A673 (cell line): Measurements from ENCODE around the gene DUSP15. TPM values are rescaled to one million over a fixed set of nuclear protein-coding genes. Genes with fewer than 3 reads are reported as not detected.

ENCODE experiments used
- BruUV-seq: library from RNA; stranded (reverse); fragments of 400-500 nt; replicated peaks from 2 replicates; lab custom pipeline; 2021; lab: Mats Ljungman, UMichigan
- CTCF ChIA-PET: fragments of 300-600 bp; sonication (Branson Sonifier 250); formaldehyde crosslinking; loops from one replicate; lab custom pipeline; 2022; ENCODE audit warnings: antibody characterized with exemption; lab: Charles Lee
- POLR2A ChIA-PET: fragments of 300-600 bp; sonication (Branson Sonifier 250); formaldehyde crosslinking; loops from one replicate; lab custom pipeline; 2022; ENCODE audit warnings: antibody characterized with exemption; ENCODE audit not compliant: low non-redundant PET; lab: Charles Lee
- DNase-seq: peaks from one replicate; pipeline ENCODE4 v3.0.0-alpha.2; 2015; ENCODE audit warnings: low spot score
- H3K27ac ChIP-seq: fragments of 200-600 bp; sonication (generic); 2 replicates; pipeline ENCODE4 v1.5.1; 2016; ENCODE audit warnings: mixed run types, low read depth, mild to moderate bottlenecking, mixed read lengths, antibody characterized with exemption, low read length; ENCODE audit not compliant: poor library complexity, severe bottlenecking
- H3K27me3 ChIP-seq: fragments of 200-600 bp; sonication (generic); replicated peaks from 2 replicates; pipeline ENCODE4 v1.6.1; 2017; ENCODE audit warnings: mixed run types, low read depth, mild to moderate bottlenecking, mixed read lengths, antibody characterized with exemption, low read length; ENCODE audit not compliant: insufficient read depth, poor library complexity
- H3K36me3 ChIP-seq: fragments of 200-600 bp; sonication (generic); 2 replicates; pipeline ENCODE4 v1.6.1; 2016; ENCODE audit warnings: mixed run types, mild to moderate bottlenecking, mixed read lengths, antibody characterized with exemption, low read length; ENCODE audit not compliant: insufficient read depth, poor library complexity, severe bottlenecking
- H3K4me1 ChIP-seq: fragments of 200-600 bp; sonication (generic); 2 replicates; pipeline ENCODE4 v1.6.1; 2017; ENCODE audit warnings: mixed run types, mild to moderate bottlenecking, mixed read lengths, antibody characterized with exemption, low read length; ENCODE audit not compliant: insufficient read depth, poor library complexity, severe bottlenecking
- H3K4me3 ChIP-seq: fragments of 200-600 bp; sonication (generic); 2 replicates; pipeline ENCODE4 v1.5.1; 2016; ENCODE audit warnings: low read depth, mixed run types, mild to moderate bottlenecking, mixed read lengths, low read length; ENCODE audit not compliant: poor library complexity, severe bottlenecking
- H3K9me3 ChIP-seq: fragments of 200-600 bp; sonication (generic); 2 replicates; pipeline ENCODE4 v1.6.1; 2016; ENCODE audit warnings: mixed run types, low read depth, mild to moderate bottlenecking, mixed read lengths, antibody characterized with exemption, low read length; ENCODE audit not compliant: poor library complexity, severe bottlenecking
- EZH2 ChIP-seq: fragments of 200-600 bp; sonication (generic); IDR thresholded peaks from 2 replicates; pipeline ENCODE4 v1.6.1; 2017; ENCODE audit warnings: borderline replicate concordance, low read depth, mild to moderate bottlenecking, mixed read lengths, antibody characterized with exemption, low read length; ENCODE audit not compliant: poor library complexity, severe bottlenecking
- intact Hi-C: fragments of 100-400 bp; cut with micrococcal nuclease; formaldehyde crosslinking; loops from one replicate; pipeline ENCODE4 v1.10.0; 2022; ENCODE audit not compliant: unreplicated experiment
- total RNA-seq: library from RNA; stranded (reverse); gene quantifications from 2 replicates; pipeline ENCODE4 v1.2.3, GENCODE V29; 2021
- TF ChIP-seq, protein P1 (sequence below): fragments of 300-800, 200-600 bp; sonication (generic); conservative IDR thresholded peaks from 2 replicates; pipeline ENCODE4 v1.5.1; 2017; ENCODE audit warnings: low read depth, mild to moderate bottlenecking, antibody characterized with exemption, low read length, moderate library complexity, mixed read lengths

DUSP15 gene
- total RNA-seq, 1 experiment from 2014 or later, result not detected

- Histone ChIP-seq H3K27me3 (no peaks in the 10 kb centered on the region), H3K9me3 (no peaks in the 10 kb centered on the region), H3K4me1 (no peaks in the 10 kb centered on the region), H3K4me3 (no peak overlapping the region), H3K27ac (no peak overlapping the region), H3K36me3 (no peaks in the 10 kb centered on the region)
- intact Hi-C loops, result no loop called here
- BruUV-seq, result no TSS peak
- TF ChIP-seq, protein P1, sequence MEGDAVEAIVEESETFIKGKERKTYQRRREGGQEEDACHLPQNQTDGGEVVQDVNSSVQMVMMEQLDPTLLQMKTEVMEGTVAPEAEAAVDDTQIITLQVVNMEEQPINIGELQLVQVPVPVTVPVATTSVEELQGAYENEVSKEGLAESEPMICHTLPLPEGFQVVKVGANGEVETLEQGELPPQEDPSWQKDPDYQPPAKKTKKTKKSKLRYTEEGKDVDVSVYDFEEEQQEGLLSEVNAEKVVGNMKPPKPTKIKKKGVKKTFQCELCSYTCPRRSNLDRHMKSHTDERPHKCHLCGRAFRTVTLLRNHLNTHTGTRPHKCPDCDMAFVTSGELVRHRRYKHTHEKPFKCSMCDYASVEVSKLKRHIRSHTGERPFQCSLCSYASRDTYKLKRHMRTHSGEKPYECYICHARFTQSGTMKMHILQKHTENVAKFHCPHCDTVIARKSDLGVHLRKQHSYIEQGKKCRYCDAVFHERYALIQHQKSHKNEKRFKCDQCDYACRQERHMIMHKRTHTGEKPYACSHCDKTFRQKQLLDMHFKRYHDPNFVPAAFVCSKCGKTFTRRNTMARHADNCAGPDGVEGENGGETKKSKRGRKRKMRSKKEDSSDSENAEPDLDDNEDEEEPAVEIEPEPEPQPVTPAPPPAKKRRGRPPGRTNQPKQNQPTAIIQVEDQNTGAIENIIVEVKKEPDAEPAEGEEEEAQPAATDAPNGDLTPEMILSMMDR, result no peak
- TF ChIP-seq EZH2, result no peak
- POLR2A ChIA-PET, result no interaction called here
- DNase-seq, result no peak
- CTCF ChIA-PET, result no interaction called here
Observed at GRCh38 chr20:31839782-31840487, 30.4 kb downstream of the DUSP15 start.

DNA sequence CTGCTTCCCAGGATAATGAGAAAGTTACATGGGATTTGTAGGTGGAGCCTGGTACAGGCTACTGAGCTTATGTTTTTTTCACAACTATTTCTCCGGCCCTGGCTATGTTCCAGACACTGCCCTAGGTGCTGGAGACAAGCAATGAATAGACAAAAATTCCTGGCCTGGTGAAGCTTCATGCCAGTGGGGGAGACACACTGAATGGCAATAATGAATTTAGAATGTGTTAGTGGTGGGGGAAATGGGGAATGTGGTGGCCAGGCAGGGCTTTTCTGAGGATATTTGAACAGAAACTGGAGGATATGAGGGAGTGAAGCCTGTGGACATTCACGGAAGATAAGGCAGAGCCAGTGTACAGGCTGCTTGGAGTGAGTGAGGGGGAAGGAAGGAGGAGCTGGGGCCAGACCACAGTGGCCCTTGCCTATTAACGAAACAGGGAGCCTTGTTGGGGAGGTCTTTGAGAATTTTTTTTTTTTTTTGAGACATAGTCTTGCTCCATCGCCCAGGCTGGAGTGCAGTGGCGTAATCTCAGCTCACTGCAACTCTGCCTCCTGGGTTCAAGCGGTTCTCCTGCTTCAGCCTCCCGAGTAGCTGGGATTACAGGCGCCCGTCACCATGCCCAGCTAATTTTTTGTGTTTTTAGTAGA lies 31.6 kb downstream of the DUSP15 start:
- Histone ChIP-seq H3K9me3 (no peaks in the 10 kb centered on the region), H3K36me3 (no peaks in the 10 kb centered on the region), H3K27me3 (no peaks in the 10 kb centered on the region), H3K4me1 (no peaks in the 10 kb centered on the region), H3K4me3 (no peak overlapping the region), H3K27ac (no peak overlapping the region)
- CTCF ChIA-PET, result interaction anchor here (0.5 to 1.1 kb wide), 2 partner anchors 8 to 42 kb away, joined by 3 read pairs; no protein-coding TSS in a partner anchor
- DNase-seq, result no peak
- no peak for TF ChIP-seq EZH2
- TF ChIP-seq, protein P1, result no peak
- no TSS peak for BruUV-seq
- intact Hi-C loops, result no loop called here
- POLR2A ChIA-PET, result interaction anchor here (0.5 kb wide), 1 partner anchor 370 kb away, joined by 11 read pairs; no protein-coding TSS in a partner anchor

DNA sequence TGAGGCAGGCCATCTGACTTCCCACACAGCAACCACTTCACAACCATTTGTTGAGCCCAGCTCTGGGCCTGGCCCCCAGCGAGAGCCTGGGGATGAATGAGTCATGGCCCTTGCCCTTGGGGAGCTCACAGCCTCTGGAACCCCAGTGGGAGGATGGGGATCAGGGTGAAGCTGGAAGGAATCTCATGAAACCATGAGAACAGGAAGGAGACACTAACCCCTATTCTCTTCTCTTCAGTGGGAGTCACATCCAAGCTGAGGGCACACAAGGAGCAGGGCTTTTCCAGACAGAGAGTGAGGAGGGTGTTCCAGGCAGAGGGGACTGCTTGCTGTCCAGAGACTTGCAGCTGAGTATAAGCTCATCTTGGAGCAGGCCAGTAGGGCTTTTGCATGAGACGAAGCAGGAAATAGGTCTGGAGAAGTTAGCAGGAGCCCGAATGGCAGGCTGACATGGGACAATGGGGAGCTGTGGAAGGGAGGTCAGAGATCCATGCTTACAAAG lies 32.4 kb downstream of the DUSP15 start:
- no peaks in the 10 kb centered on the region for H3K36me3 ChIP-seq
- H3K9me3 ChIP-seq, result no peaks in the 10 kb centered on the region
- ChIA-PET CTCF (interaction anchor here (0.5 to 1.1 kb wide), 2 partner anchors 9 to 43 kb away, joined by 3 read pairs; no protein-coding TSS in a partner anchor), POLR2A (interaction anchor here (0.5 kb wide), 1 partner anchor 369 kb away, joined by 11 read pairs; no protein-coding TSS in a partner anchor)
- TF ChIP-seq, protein P1, result no peak
- TF ChIP-seq EZH2, result no peak
- no peak overlapping the region for H3K4me3 ChIP-seq
- no peak for DNase-seq
- no peaks in the 10 kb centered on the region for H3K27me3 ChIP-seq
- no TSS peak for BruUV-seq
- intact Hi-C loops, result no loop called here
- H3K4me1 ChIP-seq, result no peaks in the 10 kb centered on the region
- H3K27ac ChIP-seq, result no peak overlapping the region
